ENCODE results near the gene RALB.

RALB gene

GRCh38 chr2:120262761-120263428 is 10.2 kb downstream of the RALB start:
- no peak for DNase-seq (ENCODE audit: low read depth in 2 of 2)

GRCh38 chr2:120265006-120265405 is 12.4 kb downstream of the RALB start:
- no peak for DNase-seq (ENCODE audit: low read depth in 2 of 2)

GRCh38 chr2:120267348-120267747 is 14.7 kb downstream of the RALB start:
- DNase-seq (ENCODE audit: low read depth in 2 of 2) = no peak

GRCh38 chr2:120269076-120269744 is 16.6 kb downstream of the RALB start:
- DNase-seq (ENCODE audit: low read depth in 2 of 2) = no peak

- DNase-seq (ENCODE audit: low read depth in 2 of 2) = no peak
Measured at GRCh38 chr2:120269816-120270215, 17.2 kb downstream of the RALB start.

GRCh38 chr2:120271711-120272379 is 19.2 kb downstream of the RALB start:
- DNase-seq (ENCODE audit: low read depth in 2 of 2) = no peak

- no peak for DNase-seq (ENCODE audit: low read depth in 2 of 2)
Measured at GRCh38 chr2:120272763-120273481, 20.3 kb downstream of the RALB start.

- no peak for DNase-seq (ENCODE audit: low read depth in 2 of 2)
Measured at GRCh38 chr2:120275617-120276400, 23.2 kb downstream of the RALB start.

- no peak for DNase-seq (ENCODE audit: low read depth in 2 of 2)
Measured at GRCh38 chr2:120277505-120278205, 25.0 kb downstream of the RALB start.

- no peak for DNase-seq (ENCODE audit: low read depth in 2 of 2)
Measured at GRCh38 chr2:120278901-120279300, 26.2 kb downstream of the RALB start.

- DNase-seq (ENCODE audit: low read depth in 2 of 2) = no peak
Measured at GRCh38 chr2:120279708-120280107, 27.1 kb downstream of the RALB start.

GRCh38 chr2:120283649-120284048 is 31.0 kb downstream of the RALB start:
- no peak for DNase-seq (ENCODE audit: low read depth in 2 of 2)

GRCh38 chr2:120285056-120285455 is 32.4 kb downstream of the RALB start:
- no peak for DNase-seq (ENCODE audit: low read depth in 2 of 2)

- DNase-seq (ENCODE audit: low read depth in 2 of 2) = no peak
Measured at GRCh38 chr2:120287183-120288015, 34.7 kb downstream of the RALB start.

GRCh38 chr2:120288016-120288373 is 35.3 kb downstream of the RALB start:
- no peak for DNase-seq (ENCODE audit: low read depth in 2 of 2)

- DNase-seq (ENCODE audit: low read depth in 2 of 2) = no peak
Measured at GRCh38 chr2:120289221-120289906, 36.7 kb downstream of the RALB start.

GRCh38 chr2:120290737-120291136 is 38.1 kb downstream of the RALB start:
- DNase-seq (ENCODE audit: low read depth in 2 of 2) = no peak

- DNase-seq (ENCODE audit: low read depth in 2 of 2) = no peak
Measured at GRCh38 chr2:120291401-120292311, 39.0 kb downstream of the RALB start.
